Measurements from ENCODE around the gene TOGARAM1. TPM values are rescaled to one million over a fixed set of nuclear protein-coding genes. Genes with fewer than 3 reads are reported as not detected.

TOGARAM1 gene
- total RNA-seq, 1 experiment from 2014 or later, result 5.9 TPM

DNA sequence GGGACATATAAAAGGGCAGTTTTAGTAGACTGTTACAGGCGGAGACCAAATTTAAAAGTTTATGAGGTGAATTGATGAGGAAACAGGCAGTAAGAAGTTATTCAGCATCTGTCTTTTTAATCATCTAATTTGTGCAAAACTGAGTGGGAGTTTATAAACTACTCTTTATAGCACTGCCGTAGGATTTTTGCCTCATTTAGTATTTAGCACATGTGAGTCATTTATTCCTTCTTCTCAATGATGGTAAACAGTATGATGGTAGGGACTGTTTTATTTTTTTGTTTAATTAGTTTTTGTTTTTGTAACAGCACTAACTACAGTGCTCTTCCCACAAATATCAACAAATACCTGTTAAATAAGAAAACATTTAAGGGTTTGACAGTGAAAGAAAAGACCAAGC, 20.6 kb downstream of the TOGARAM1 start:
- Mint-ChIP-seq H3K36me3 (ENCODE audit: insufficient read depth, unreplicated experiment) (peaks cover 6% of the 10 kb centered on the region), H3K4me1 (ENCODE audit: low read depth, unreplicated experiment) (no peaks in the 10 kb centered on the region), H3K4me3 (ENCODE audit: unreplicated experiment) (no peak overlapping the region), H3K27ac (ENCODE audit: unreplicated experiment) (peak overlapping the region; percentile 19), H3K27me3 (ENCODE audit: insufficient read depth, unreplicated experiment) (no peaks in the 10 kb centered on the region), H3K9me3 (ENCODE audit: unreplicated experiment) (no peaks in the 10 kb centered on the region)
- no peak for DNase-seq
- no peaks in the 10 kb centered on the region for H3K9me3 ChIP-seq
- no peaks in the 10 kb centered on the region for H3K27me3 ChIP-seq (replicated peaks; ENCODE audit: control insufficient read depth, insufficient read depth, low read length)
- H3K36me3 ChIP-seq (ENCODE audit: control insufficient read depth, insufficient read depth, low read length), result no peaks in the 10 kb centered on the region
- H3K4me3 ChIP-seq (ENCODE audit: low read depth, low read length), result no peak overlapping the region
- ChIA-PET CTCF (no interaction called here), POLR2A (no interaction called here)
- BruUV-seq (replicated peaks), result no TSS peak
- H3K4me1 ChIP-seq, result no peaks in the 10 kb centered on the region
- TF ChIP-seq, protein P1, sequence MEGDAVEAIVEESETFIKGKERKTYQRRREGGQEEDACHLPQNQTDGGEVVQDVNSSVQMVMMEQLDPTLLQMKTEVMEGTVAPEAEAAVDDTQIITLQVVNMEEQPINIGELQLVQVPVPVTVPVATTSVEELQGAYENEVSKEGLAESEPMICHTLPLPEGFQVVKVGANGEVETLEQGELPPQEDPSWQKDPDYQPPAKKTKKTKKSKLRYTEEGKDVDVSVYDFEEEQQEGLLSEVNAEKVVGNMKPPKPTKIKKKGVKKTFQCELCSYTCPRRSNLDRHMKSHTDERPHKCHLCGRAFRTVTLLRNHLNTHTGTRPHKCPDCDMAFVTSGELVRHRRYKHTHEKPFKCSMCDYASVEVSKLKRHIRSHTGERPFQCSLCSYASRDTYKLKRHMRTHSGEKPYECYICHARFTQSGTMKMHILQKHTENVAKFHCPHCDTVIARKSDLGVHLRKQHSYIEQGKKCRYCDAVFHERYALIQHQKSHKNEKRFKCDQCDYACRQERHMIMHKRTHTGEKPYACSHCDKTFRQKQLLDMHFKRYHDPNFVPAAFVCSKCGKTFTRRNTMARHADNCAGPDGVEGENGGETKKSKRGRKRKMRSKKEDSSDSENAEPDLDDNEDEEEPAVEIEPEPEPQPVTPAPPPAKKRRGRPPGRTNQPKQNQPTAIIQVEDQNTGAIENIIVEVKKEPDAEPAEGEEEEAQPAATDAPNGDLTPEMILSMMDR (IDR thresholded peaks at IDR 0.05; ENCODE audit: insufficient read depth in 1 of 2, low read depth in 1 of 2, low read length in 1 of 2, severe bottlenecking in 1 of 2, unreplicated experiment in 1 of 2), result no peak
- intact Hi-C loops (cut with micrococcal nuclease; ENCODE audit: unreplicated experiment), result no loop called here

DNA sequence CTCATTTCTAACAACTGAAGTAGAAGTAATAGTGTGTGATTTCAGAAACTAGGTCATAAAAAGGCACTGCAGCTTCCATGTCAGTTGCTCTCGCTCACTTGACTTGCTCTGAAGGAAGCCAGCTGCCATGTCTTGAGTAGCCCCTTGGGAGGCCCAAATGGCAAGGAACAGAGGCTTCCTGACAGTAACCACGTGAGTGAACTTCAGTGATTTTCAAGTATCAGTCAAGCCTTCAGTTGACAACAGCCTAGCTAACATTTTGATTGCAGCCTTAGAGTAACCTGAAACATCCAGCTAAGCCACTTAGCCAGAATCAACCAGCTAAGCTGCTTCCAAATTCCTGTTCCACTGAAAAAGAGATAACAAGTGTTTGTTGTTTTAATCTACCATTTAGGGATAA, 26.7 kb downstream of the TOGARAM1 start:
- ChIA-PET CTCF (no interaction called here), POLR2A (no interaction called here)
- no TSS peak for BruUV-seq (replicated peaks)
- TF ChIP-seq, protein P1 (IDR thresholded peaks at IDR 0.05; ENCODE audit: insufficient read depth in 1 of 2, low read depth in 1 of 2, low read length in 1 of 2, severe bottlenecking in 1 of 2, unreplicated experiment in 1 of 2), result no peak
- Histone ChIP-seq H3K27me3 (replicated peaks; ENCODE audit: control insufficient read depth, insufficient read depth, low read length) (no peaks in the 10 kb centered on the region), H3K9me3 (no peaks in the 10 kb centered on the region), H3K4me1 (no peaks in the 10 kb centered on the region), H3K36me3 (ENCODE audit: control insufficient read depth, insufficient read depth, low read length) (no peaks in the 10 kb centered on the region), H3K4me3 (ENCODE audit: low read depth, low read length) (no peak overlapping the region)
- Mint-ChIP-seq H3K9me3 (ENCODE audit: unreplicated experiment) (no peaks in the 10 kb centered on the region), H3K27me3 (ENCODE audit: insufficient read depth, unreplicated experiment) (no peaks in the 10 kb centered on the region), H3K4me3 (ENCODE audit: unreplicated experiment) (no peak overlapping the region), H3K36me3 (ENCODE audit: insufficient read depth, unreplicated experiment) (no peaks in the 10 kb centered on the region), H3K27ac (ENCODE audit: unreplicated experiment) (no peak overlapping the region), H3K4me1 (ENCODE audit: low read depth, unreplicated experiment) (no peaks in the 10 kb centered on the region)
- intact Hi-C loops (cut with micrococcal nuclease; ENCODE audit: unreplicated experiment), result no loop called here
- DNase-seq, result no peak

DNA sequence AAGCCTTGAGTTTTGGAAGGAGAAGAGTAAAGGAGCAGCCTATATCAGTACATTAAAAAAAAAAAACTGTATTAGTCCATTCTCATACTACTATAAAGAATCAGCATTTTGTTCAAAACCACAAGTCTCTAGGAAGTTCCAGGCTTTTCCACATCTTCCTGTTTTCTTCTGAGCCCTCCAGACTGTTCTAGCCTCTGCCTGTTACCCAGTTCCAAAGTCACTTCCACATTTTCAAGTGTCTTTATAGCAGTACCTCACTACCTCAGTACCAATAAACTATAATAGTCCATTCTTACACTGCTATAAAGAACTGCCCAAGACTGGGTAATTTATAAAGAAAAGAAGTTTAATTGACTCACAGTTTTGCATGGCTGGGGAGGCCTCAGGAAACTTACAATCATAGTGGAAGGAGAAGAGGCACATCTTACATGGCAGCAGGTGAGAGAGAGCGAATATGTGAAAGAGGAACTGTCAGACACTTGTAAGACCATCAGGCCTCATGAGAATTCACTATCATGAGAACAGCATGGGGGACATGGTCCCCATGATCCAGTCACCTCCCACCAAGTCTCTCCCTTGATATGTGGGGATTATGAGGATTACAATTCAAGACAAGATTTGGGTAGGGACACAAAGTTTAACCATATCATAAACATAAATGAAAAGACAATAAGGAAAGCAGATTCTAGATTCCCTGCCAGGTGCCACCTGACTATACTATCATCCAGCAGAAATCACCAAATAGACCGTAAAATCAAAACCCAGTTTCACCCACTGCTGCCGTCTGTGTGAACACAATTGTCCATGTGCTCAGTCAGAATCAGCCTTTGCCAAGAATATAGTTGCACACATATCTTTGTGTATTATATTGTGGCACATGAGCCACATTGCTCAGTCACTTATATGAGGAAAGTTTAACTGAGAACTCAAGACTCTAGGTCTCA, 27.8 kb downstream of the TOGARAM1 start:
- intact Hi-C loops (cut with micrococcal nuclease; ENCODE audit: unreplicated experiment), result no loop called here
- TF ChIP-seq, protein P1 (IDR thresholded peaks at IDR 0.05; ENCODE audit: insufficient read depth in 1 of 2, low read depth in 1 of 2, low read length in 1 of 2, severe bottlenecking in 1 of 2, unreplicated experiment in 1 of 2), result no peak
- ChIA-PET CTCF (no interaction called here), POLR2A (no interaction called here)
- Mint-ChIP-seq H3K27me3 (ENCODE audit: insufficient read depth, unreplicated experiment) (no peaks in the 10 kb centered on the region), H3K9me3 (ENCODE audit: unreplicated experiment) (no peaks in the 10 kb centered on the region), H3K36me3 (ENCODE audit: insufficient read depth, unreplicated experiment) (no peaks in the 10 kb centered on the region), H3K27ac (ENCODE audit: unreplicated experiment) (no peak overlapping the region), H3K4me1 (ENCODE audit: low read depth, unreplicated experiment) (no peaks in the 10 kb centered on the region), H3K4me3 (ENCODE audit: unreplicated experiment) (no peak overlapping the region)
- no peaks in the 10 kb centered on the region for H3K9me3 ChIP-seq
- no peak overlapping the region for H3K4me3 ChIP-seq (ENCODE audit: low read depth, low read length)
- H3K36me3 ChIP-seq (ENCODE audit: control insufficient read depth, insufficient read depth, low read length), result no peaks in the 10 kb centered on the region
- no peaks in the 10 kb centered on the region for H3K27me3 ChIP-seq (replicated peaks; ENCODE audit: control insufficient read depth, insufficient read depth, low read length)
- H3K4me1 ChIP-seq, result no peaks in the 10 kb centered on the region
- BruUV-seq (replicated peaks), result no TSS peak
- DNase-seq, result no peak

Measured in Caco-2 (cell line).